Nephron progenitor cell (in vitro differentiated cells): Measurements from ENCODE around the gene ABCG1.

ENCODE experiments used
- DNase-seq: peaks from one replicate; pipeline ENCODE4 v3.0.0; 2021
- H3K27ac Mint-ChIP-seq: 2 replicates; pipeline ENCODE4 v1.8.0; 2021; ENCODE audit warnings: mild to moderate bottlenecking, moderate library complexity, mixed read lengths
- H3K27me3 Mint-ChIP-seq: 2 replicates; pipeline ENCODE4 v1.8.0; 2021; ENCODE audit warnings: mild to moderate bottlenecking, low read depth, mixed read lengths; ENCODE audit not compliant: poor library complexity
- H3K36me3 Mint-ChIP-seq: 2 replicates; pipeline ENCODE4 v1.8.0; 2021; ENCODE audit warnings: low read depth, mixed read lengths
- H3K4me1 Mint-ChIP-seq: 2 replicates; pipeline ENCODE4 v1.8.0; 2021; ENCODE audit warnings: mixed read lengths
- H3K4me3 Mint-ChIP-seq: 2 replicates; pipeline ENCODE4 v1.8.0; 2021; ENCODE audit warnings: mild to moderate bottlenecking, moderate library complexity, mixed read lengths
- H3K9me3 Mint-ChIP-seq: 2 replicates; pipeline ENCODE4 v1.8.0; 2021; ENCODE audit warnings: mild to moderate bottlenecking, moderate library complexity, mixed read lengths
- CTCF ChIP-seq: fragments of 200-600 bp; sonication (generic); IDR thresholded peaks from 2 replicates; pipeline ENCODE4 v1.5.0; 2021; ENCODE audit warnings: antibody characterized with exemption

ABCG1 gene

GRCh38 chr21:42252778-42253340 lies 33.9 kb downstream of the ABCG1 start:
- DNase-seq = no peak
- Mint-ChIP-seq H3K27ac (no peak overlapping the region), H3K27me3 (peaks cover 12% of the 10 kb centered on the region), H3K4me3 (no peak overlapping the region), H3K9me3 (no peaks in the 10 kb centered on the region), H3K36me3 (no peaks in the 10 kb centered on the region), H3K4me1 (peaks cover 22% of the 10 kb centered on the region)
- no peak for TF ChIP-seq CTCF

- Mint-ChIP-seq H3K4me1 (peaks cover 19% of the 10 kb centered on the region), H3K9me3 (no peaks in the 10 kb centered on the region), H3K27ac (no peak overlapping the region), H3K4me3 (no peak overlapping the region), H3K27me3 (peaks cover 18% of the 10 kb centered on the region), H3K36me3 (no peaks in the 10 kb centered on the region)
- no peak for TF ChIP-seq CTCF
- no peak for DNase-seq
Observed at GRCh38 chr21:42253466-42253865, 34.5 kb downstream of the ABCG1 start.

GRCh38 chr21:42254083-42254482 lies 35.1 kb downstream of the ABCG1 start:
- Mint-ChIP-seq H3K36me3 (no peaks in the 10 kb centered on the region), H3K4me1 (peaks cover 25% of the 10 kb centered on the region), H3K27me3 (peaks cover 20% of the 10 kb centered on the region), H3K4me3 (no peak overlapping the region), H3K27ac (no peak overlapping the region), H3K9me3 (no peaks in the 10 kb centered on the region)
- no peak for TF ChIP-seq CTCF
- no peak for DNase-seq

GRCh38 chr21:42254651-42255601 lies 36.0 kb downstream of the ABCG1 start:
- no peak overlapping the region for H3K27ac Mint-ChIP-seq

GRCh38 chr21:42255825-42256224 lies 36.9 kb downstream of the ABCG1 start:
- Mint-ChIP-seq H3K27ac (no peak overlapping the region), H3K36me3 (no peaks in the 10 kb centered on the region), H3K27me3 (peaks cover 20% of the 10 kb centered on the region), H3K9me3 (no peaks in the 10 kb centered on the region), H3K4me3 (no peak overlapping the region), H3K4me1 (peaks cover 40% of the 10 kb centered on the region)
- no peak for TF ChIP-seq CTCF
- no peak for DNase-seq

More at GRCh38 chr21:42254651-42255601, 36.0 kb downstream of the ABCG1 start:
- H3K4me3 Mint-ChIP-seq = no peak overlapping the region
- peaks cover 20% of the 10 kb centered on the region for H3K27me3 Mint-ChIP-seq
- H3K9me3 Mint-ChIP-seq = no peaks in the 10 kb centered on the region
- peaks cover 32% of the 10 kb centered on the region for H3K4me1 Mint-ChIP-seq
- no peaks in the 10 kb centered on the region for H3K36me3 Mint-ChIP-seq
- TF ChIP-seq CTCF = no peak
- no peak for DNase-seq
